ENCODE results near the gene REXO1.

- TF ChIP-seq, protein P1, sequence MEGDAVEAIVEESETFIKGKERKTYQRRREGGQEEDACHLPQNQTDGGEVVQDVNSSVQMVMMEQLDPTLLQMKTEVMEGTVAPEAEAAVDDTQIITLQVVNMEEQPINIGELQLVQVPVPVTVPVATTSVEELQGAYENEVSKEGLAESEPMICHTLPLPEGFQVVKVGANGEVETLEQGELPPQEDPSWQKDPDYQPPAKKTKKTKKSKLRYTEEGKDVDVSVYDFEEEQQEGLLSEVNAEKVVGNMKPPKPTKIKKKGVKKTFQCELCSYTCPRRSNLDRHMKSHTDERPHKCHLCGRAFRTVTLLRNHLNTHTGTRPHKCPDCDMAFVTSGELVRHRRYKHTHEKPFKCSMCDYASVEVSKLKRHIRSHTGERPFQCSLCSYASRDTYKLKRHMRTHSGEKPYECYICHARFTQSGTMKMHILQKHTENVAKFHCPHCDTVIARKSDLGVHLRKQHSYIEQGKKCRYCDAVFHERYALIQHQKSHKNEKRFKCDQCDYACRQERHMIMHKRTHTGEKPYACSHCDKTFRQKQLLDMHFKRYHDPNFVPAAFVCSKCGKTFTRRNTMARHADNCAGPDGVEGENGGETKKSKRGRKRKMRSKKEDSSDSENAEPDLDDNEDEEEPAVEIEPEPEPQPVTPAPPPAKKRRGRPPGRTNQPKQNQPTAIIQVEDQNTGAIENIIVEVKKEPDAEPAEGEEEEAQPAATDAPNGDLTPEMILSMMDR (conservative IDR thresholded peaks at IDR 0.05 in 1 of 2, IDR thresholded peaks at IDR 0.05 in 1 of 2; ENCODE audit: low read depth in 1 of 2, low read length in 2 of 2): no peak
- TF ChIP-seq EZH2 (IDR thresholded peaks at IDR 0.05; ENCODE audit: low read length, missing control alignments): no peak
Measured at GRCh38 chr19:1786668-1787067, 61.6 kb downstream of the REXO1 start.
